ENCODE measurements around the gene SCAPER.

Gene SCAPER

GRCh38 chr15:76332796-76333195 is 572.3 kb downstream of the SCAPER start:
- Histone ChIP-seq H4K5ac (ENCODE audit: low read length) (no peak overlapping the region), H3K4me2 (ENCODE audit: low read length) (no peak overlapping the region), H2AK5ac (ENCODE audit: low read length) (no peak overlapping the region), H3K27me3 (ENCODE audit: insufficient read depth, low read length, poor library complexity) (peaks cover 8% of the 10 kb centered on the region), H3K4me1 (ENCODE audit: control insufficient read depth, low read depth, low read length) (no peaks in the 10 kb centered on the region), H3K23ac (ENCODE audit: low read length) (no peak overlapping the region), H2BK5ac (ENCODE audit: low read length) (no peak overlapping the region), H3K56ac (ENCODE audit: low read length) (no peak overlapping the region), H3K4ac (ENCODE audit: low read depth, low read length) (no peak overlapping the region), H3K79me2 (ENCODE audit: control insufficient read depth, insufficient read depth, low read length) (no peaks in the 10 kb centered on the region), H3K79me1 (ENCODE audit: low read length) (no peaks in the 10 kb centered on the region), H3K27ac (ENCODE audit: low read depth, low read length) (no peak overlapping the region), H3K9ac (ENCODE audit: low read length) (no peak overlapping the region), H2BK120ac (ENCODE audit: low read depth, low read length) (no peak overlapping the region), H3K36me3 (ENCODE audit: control insufficient read depth, insufficient read depth, low read length) (no peaks in the 10 kb centered on the region), H2BK15ac (replicated peaks; ENCODE audit: low read depth) (no peak overlapping the region), H3K18ac (ENCODE audit: low read length) (no peak overlapping the region), H3K4me3 (ENCODE audit: low read length) (no peak overlapping the region), H4K8ac (ENCODE audit: low read depth, low read length) (no peak overlapping the region)
- no CpG with 5 or more reads among the region's 1 CpG for WGBS (ENCODE audit: extremely low coverage, insufficient coverage, low lambda C conversion rate)
- DNase-seq, result no peak

DNA sequence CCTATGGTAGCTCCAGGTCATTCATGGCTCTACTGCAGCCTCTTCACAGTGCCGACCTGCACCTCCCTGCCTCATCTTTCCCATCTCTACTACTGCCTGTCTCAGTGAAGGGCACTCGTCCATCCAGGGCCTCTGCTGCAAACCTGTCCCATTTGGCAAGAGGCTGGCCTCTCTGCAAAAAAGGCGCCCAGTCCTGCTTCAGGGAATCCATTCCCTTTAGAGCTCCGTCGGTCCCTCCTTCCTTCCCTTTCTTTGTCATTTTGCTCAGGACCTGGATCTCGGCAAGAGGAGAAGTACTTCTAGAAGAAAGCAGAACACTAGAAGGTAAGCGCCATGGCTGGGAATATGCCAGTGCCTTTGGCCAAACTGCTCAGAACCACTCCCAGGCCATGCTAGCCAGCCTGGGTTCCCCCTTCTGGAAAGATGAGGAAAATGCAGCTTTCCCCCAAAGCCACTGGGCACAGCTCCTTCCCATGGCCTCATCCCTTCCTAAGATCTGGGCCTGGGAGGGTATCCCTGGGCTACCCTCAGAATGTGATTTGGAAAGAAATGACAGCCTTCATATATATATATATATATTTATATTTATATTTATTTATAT is 575.0 kb downstream of the SCAPER start:
- H3K36me3 ChIP-seq (ENCODE audit: control insufficient read depth, insufficient read depth, low read length), result no peaks in the 10 kb centered on the region
- DNase-seq, result peak; percentile 78
- no peak overlapping the region for H3K4me2 ChIP-seq (ENCODE audit: low read length)
- H3K4me1 ChIP-seq (ENCODE audit: control insufficient read depth, low read depth, low read length), result no peaks in the 10 kb centered on the region
- no peak overlapping the region for H2BK15ac ChIP-seq (replicated peaks; ENCODE audit: low read depth)
- H3K4me3 ChIP-seq (ENCODE audit: low read length), result no peak overlapping the region
- H3K18ac ChIP-seq (ENCODE audit: low read length), result no peak overlapping the region
- no peak overlapping the region for H3K4ac ChIP-seq (ENCODE audit: low read depth, low read length)
- H3K9ac ChIP-seq (ENCODE audit: low read length), result no peak overlapping the region
- no peaks in the 10 kb centered on the region for H3K27me3 ChIP-seq (ENCODE audit: insufficient read depth, low read length, poor library complexity)
- no peaks in the 10 kb centered on the region for H3K79me2 ChIP-seq (ENCODE audit: control insufficient read depth, insufficient read depth, low read length)
- H2BK5ac ChIP-seq (ENCODE audit: low read length), result no peak overlapping the region
- H3K79me1 ChIP-seq (ENCODE audit: low read length), result no peaks in the 10 kb centered on the region
- no peak overlapping the region for H3K23ac ChIP-seq (ENCODE audit: low read length)
- no peak overlapping the region for H2AK5ac ChIP-seq (ENCODE audit: low read length)
- H3K27ac ChIP-seq (ENCODE audit: low read depth, low read length), result no peak overlapping the region
- no peak overlapping the region for H3K56ac ChIP-seq (ENCODE audit: low read length)
- no peak overlapping the region for H2BK120ac ChIP-seq (ENCODE audit: low read depth, low read length)
- no peak overlapping the region for H4K5ac ChIP-seq (ENCODE audit: low read length)
- no peak overlapping the region for H4K8ac ChIP-seq (ENCODE audit: low read depth, low read length)
- WGBS (ENCODE audit: extremely low coverage, insufficient coverage, low lambda C conversion rate), result no CpG with 5 or more reads among the region's 7 CpGs

- no CpG with 5 or more reads among the region's 4 CpGs for WGBS (ENCODE audit: extremely low coverage, insufficient coverage, low lambda C conversion rate)
- no peak overlapping the region for H3K4me3 ChIP-seq (ENCODE audit: low read length)
- no peak overlapping the region for H3K4ac ChIP-seq (ENCODE audit: low read depth, low read length)
Measured at GRCh38 chr15:76328958-76329357, 576.2 kb downstream of the SCAPER start.

DNA sequence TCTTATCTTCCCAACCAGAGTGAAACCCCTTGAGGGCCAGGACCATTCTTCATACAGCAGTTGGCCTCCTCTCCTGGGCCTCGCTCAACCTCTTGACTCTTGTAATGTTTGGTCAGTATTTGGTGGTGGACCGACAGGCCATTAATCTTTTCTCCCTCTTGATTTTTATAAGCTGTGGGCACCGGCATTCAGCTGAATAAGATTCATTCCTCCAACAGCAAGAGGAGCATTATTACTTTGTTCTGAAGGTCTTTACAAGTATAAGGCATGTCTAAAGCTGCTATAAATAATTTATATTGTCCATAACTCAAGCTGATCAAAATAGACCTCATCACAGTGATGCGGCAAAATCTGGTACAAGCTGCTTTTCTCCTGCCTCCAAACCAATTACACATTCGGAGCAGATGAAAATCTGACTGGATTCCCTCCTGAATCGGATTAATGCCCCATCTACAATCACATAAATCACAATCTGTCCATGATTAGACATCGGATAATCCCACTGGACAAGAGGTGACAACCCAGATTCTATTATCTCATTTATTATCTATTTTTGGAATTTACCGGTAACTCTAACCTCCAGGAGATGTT is 576.9 kb downstream of the SCAPER start:
- H3K36me3 ChIP-seq (ENCODE audit: control insufficient read depth, insufficient read depth, low read length), result no peaks in the 10 kb centered on the region
- no peak overlapping the region for H4K5ac ChIP-seq (ENCODE audit: low read length)
- no peaks in the 10 kb centered on the region for H3K79me2 ChIP-seq (ENCODE audit: control insufficient read depth, insufficient read depth, low read length)
- no peak overlapping the region for H2BK5ac ChIP-seq (ENCODE audit: low read length)
- WGBS (ENCODE audit: extremely low coverage, insufficient coverage, low lambda C conversion rate), result no CpG with 5 or more reads among the region's 8 CpGs
- no peak overlapping the region for H4K8ac ChIP-seq (ENCODE audit: low read depth, low read length)
- H3K18ac ChIP-seq (ENCODE audit: low read length), result no peak overlapping the region
- no peak overlapping the region for H3K4me2 ChIP-seq (ENCODE audit: low read length)
- no peak overlapping the region for H3K9ac ChIP-seq (ENCODE audit: low read length)
- H2BK15ac ChIP-seq (replicated peaks; ENCODE audit: low read depth), result no peak overlapping the region
- H2BK120ac ChIP-seq (ENCODE audit: low read depth, low read length), result no peak overlapping the region
- H3K23ac ChIP-seq (ENCODE audit: low read length), result no peak overlapping the region
- H3K27ac ChIP-seq (ENCODE audit: low read depth, low read length), result no peak overlapping the region
- H3K4ac ChIP-seq (ENCODE audit: low read depth, low read length), result no peak overlapping the region
- no peaks in the 10 kb centered on the region for H3K27me3 ChIP-seq (ENCODE audit: insufficient read depth, low read length, poor library complexity)
- H3K4me3 ChIP-seq (ENCODE audit: low read length), result no peak overlapping the region
- H3K79me1 ChIP-seq (ENCODE audit: low read length), result no peaks in the 10 kb centered on the region
- H2AK5ac ChIP-seq (ENCODE audit: low read length), result no peak overlapping the region
- no peak for DNase-seq
- H3K56ac ChIP-seq (ENCODE audit: low read length), result no peak overlapping the region
- no peaks in the 10 kb centered on the region for H3K4me1 ChIP-seq (ENCODE audit: control insufficient read depth, low read depth, low read length)

More at GRCh38 chr15:76328958-76329357, 576.2 kb downstream of the SCAPER start:
- Histone ChIP-seq H2BK15ac (replicated peaks; ENCODE audit: low read depth) (no peak overlapping the region), H4K5ac (ENCODE audit: low read length) (no peak overlapping the region), H3K27ac (ENCODE audit: low read depth, low read length) (no peak overlapping the region), H3K56ac (ENCODE audit: low read length) (no peak overlapping the region), H2BK5ac (ENCODE audit: low read length) (no peak overlapping the region), H2BK120ac (ENCODE audit: low read depth, low read length) (no peak overlapping the region), H3K79me2 (ENCODE audit: control insufficient read depth, insufficient read depth, low read length) (no peaks in the 10 kb centered on the region), H4K8ac (ENCODE audit: low read depth, low read length) (no peak overlapping the region), H3K23ac (ENCODE audit: low read length) (no peak overlapping the region), H3K9ac (ENCODE audit: low read length) (no peak overlapping the region), H3K79me1 (ENCODE audit: low read length) (no peaks in the 10 kb centered on the region), H3K4me2 (ENCODE audit: low read length) (no peak overlapping the region), H3K36me3 (ENCODE audit: control insufficient read depth, insufficient read depth, low read length) (no peaks in the 10 kb centered on the region), H3K18ac (ENCODE audit: low read length) (no peak overlapping the region), H3K27me3 (ENCODE audit: insufficient read depth, low read length, poor library complexity) (no peaks in the 10 kb centered on the region), H3K4me1 (ENCODE audit: control insufficient read depth, low read depth, low read length) (no peaks in the 10 kb centered on the region), H2AK5ac (ENCODE audit: low read length) (no peak overlapping the region)
- DNase-seq, result no peak

GRCh38 chr15:76327191-76328105 is 577.7 kb downstream of the SCAPER start:
- Histone ChIP-seq H3K27ac (ENCODE audit: low read depth, low read length) (no peak overlapping the region), H4K8ac (ENCODE audit: low read depth, low read length) (no peak overlapping the region), H3K4me3 (ENCODE audit: low read length) (no peak overlapping the region), H3K4ac (ENCODE audit: low read depth, low read length) (no peak overlapping the region), H3K79me2 (ENCODE audit: control insufficient read depth, insufficient read depth, low read length) (no peaks in the 10 kb centered on the region), H3K18ac (ENCODE audit: low read length) (no peak overlapping the region), H3K27me3 (ENCODE audit: insufficient read depth, low read length, poor library complexity) (no peaks in the 10 kb centered on the region), H3K4me2 (ENCODE audit: low read length) (no peak overlapping the region), H3K23ac (ENCODE audit: low read length) (no peak overlapping the region), H3K56ac (ENCODE audit: low read length) (no peak overlapping the region), H3K36me3 (ENCODE audit: control insufficient read depth, insufficient read depth, low read length) (no peaks in the 10 kb centered on the region), H3K79me1 (ENCODE audit: low read length) (no peaks in the 10 kb centered on the region), H2BK5ac (ENCODE audit: low read length) (no peak overlapping the region), H4K5ac (ENCODE audit: low read length) (no peak overlapping the region), H2BK15ac (replicated peaks; ENCODE audit: low read depth) (no peak overlapping the region), H2AK5ac (ENCODE audit: low read length) (no peak overlapping the region), H2BK120ac (ENCODE audit: low read depth, low read length) (no peak overlapping the region), H3K4me1 (ENCODE audit: control insufficient read depth, low read depth, low read length) (no peaks in the 10 kb centered on the region), H3K9ac (ENCODE audit: low read length) (no peak overlapping the region)
- no CpG with 5 or more reads among the region's 8 CpGs for whole genome bisulfite sequencing (ENCODE audit: extremely low coverage, insufficient coverage, low lambda C conversion rate)
- DNase-seq, result peak; percentile 13

Measured in mesendoderm (in vitro differentiated cells).